Measurements from ENCODE around the gene THTPA. TPM values are rescaled to one million over a fixed set of nuclear protein-coding genes. Genes with fewer than 3 reads are reported as not detected.
A peak's percentile ranks its signal among the peaks of the same experiment; 100 is the strongest.

Gene THTPA
- total and polyA plus RNA-seq, 2 of the 13 experiments (the other 11 are each of a cell fraction or from before 2014, with no cell fraction given) = 7.4 to 8.7 TPM

DNA sequence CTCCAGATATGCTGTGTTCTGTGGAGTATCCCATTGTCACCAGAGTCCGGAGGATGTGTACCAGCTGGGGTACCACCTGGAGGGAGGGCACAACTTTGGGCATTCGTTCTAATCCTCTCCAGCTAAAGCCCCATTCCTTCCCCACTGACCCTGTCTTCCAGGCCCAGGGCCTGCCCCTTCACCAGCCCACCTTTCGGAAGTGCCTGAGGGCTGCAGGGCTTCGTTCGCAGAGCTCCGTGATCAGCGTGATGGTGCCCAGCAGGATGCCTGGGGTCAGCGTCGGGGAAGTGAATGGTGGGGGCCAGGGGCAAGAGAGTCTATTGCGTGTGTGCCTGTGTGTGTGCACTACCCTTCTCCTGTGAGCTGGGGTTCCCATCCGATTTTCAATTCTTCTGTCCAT, 9.6 kb downstream of the THTPA start:
- POLR2A ChIA-PET = interaction anchor here (1.3 kb wide), 1 partner anchor 12 kb away, joined by 3 read pairs; no protein-coding TSS in a partner anchor
- Histone ChIP-seq H3K27ac (ENCODE audit: extremely low read length, insufficient read depth, low read length) (no peak overlapping the region), H3K9ac (ENCODE audit: insufficient read depth, low read depth, low read length) (no peak overlapping the region), H3K36me3 (replicated peaks in 1 of 2; ENCODE audit: control insufficient read depth in 1 of 2, insufficient read depth in 2 of 2, low read length in 2 of 2) (peaks cover 37 to 56% of the 10 kb centered on the region in 2 experiments), H3K4me3 (replicated peaks in 1 of 3; ENCODE audit: insufficient read depth in 1 of 3, low read depth in 2 of 3, low read length in 3 of 3) (no peak overlapping the region), H4K20me1 (ENCODE audit: insufficient read depth, low read length) (peaks cover 13% of the 10 kb centered on the region; the same call in 1 of the 2 replicates), H3K4me1 (ENCODE audit: insufficient read depth, low read length) (peaks cover 32% of the 10 kb centered on the region), H2AFZ (ENCODE audit: low read length) (no peak overlapping the region), H3K79me2 (ENCODE audit: insufficient read depth, low read length) (peaks cover 7% of the 10 kb centered on the region), H3K27me3 (ENCODE audit: control insufficient read depth in 1 of 2, insufficient read depth in 2 of 2, low read length in 2 of 2) (no peaks in the 10 kb centered on the region; a peak in 1 of 5 replicates), H3K4me2 (ENCODE audit: low read depth, low read length) (no peak overlapping the region), H3K9me3 (ENCODE audit: low read length) (no peaks in the 10 kb centered on the region)
- intact Hi-C loops (cut with micrococcal nuclease; ENCODE audit: unreplicated experiment) (loop anchor here (5.0 kb wide), 1 partner anchor 347 kb away; no protein-coding TSS in a partner anchor), in situ Hi-C loops (cut with HindIII; ENCODE audit: extremely low pct_ligation_motif_present, low pct_unique_long_range_greater_than_20kb) (no loop called here)
- FAIRE-seq (no peak), ATAC-seq (no peak), DNase-seq (ENCODE audit: low spot score) (no peak)
- 93% methylated on average over 11 of the region's 11 CpGs for WGBS (ENCODE audit: low lambda C conversion rate)
- BruUV-seq (replicated peaks) = no TSS peak
- CTCF ChIA-PET (ENCODE audit: low intra/inter-chr PET ratio, low total read pairs) = interaction anchor here (0.7 to 10.9 kb wide), 2 partner anchors 84 to 742 kb away, joined by 3 to 275 read pairs; no protein-coding TSS in a partner anchor
- TF ChIP-seq, protein P1, sequence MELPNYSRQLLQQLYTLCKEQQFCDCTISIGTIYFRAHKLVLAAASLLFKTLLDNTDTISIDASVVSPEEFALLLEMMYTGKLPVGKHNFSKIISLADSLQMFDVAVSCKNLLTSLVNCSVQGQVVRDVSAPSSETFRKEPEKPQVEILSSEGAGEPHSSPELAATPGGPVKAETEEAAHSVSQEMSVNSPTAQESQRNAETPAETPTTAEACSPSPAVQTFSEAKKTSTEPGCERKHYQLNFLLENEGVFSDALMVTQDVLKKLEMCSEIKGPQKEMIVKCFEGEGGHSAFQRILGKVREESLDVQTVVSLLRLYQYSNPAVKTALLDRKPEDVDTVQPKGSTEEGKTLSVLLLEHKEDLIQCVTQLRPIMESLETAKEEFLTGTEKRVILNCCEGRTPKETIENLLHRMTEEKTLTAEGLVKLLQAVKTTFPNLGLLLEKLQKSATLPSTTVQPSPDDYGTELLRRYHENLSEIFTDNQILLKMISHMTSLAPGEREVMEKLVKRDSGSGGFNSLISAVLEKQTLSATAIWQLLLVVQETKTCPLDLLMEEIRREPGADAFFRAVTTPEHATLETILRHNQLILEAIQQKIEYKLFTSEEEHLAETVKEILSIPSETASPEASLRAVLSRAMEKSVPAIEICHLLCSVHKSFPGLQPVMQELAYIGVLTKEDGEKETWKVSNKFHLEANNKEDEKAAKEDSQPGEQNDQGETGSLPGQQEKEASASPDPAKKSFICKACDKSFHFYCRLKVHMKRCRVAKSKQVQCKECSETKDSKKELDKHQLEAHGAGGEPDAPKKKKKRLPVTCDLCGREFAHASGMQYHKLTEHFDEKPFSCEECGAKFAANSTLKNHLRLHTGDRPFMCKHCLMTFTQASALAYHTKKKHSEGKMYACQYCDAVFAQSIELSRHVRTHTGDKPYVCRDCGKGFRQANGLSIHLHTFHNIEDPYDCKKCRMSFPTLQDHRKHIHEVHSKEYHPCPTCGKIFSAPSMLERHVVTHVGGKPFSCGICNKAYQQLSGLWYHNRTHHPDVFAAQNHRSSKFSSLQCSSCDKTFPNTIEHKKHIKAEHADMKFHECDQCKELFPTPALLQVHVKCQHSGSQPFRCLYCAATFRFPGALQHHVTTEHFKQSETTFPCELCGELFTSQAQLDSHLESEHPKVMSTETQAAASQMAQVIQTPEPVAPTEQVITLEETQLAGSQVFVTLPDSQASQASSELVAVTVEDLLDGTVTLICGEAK (IDR thresholded peaks at IDR 0.05) = no peak
- TF ChIP-seq, protein P1 (CRISPR knock-in tag; IDR thresholded peaks at IDR 0.05) = 0 out of 2 replicates have a peak, but pooled peaks have one; percentile 14
- no peak for TF ChIP-seq RFX3 (CRISPR knock-in tag; IDR thresholded peaks at IDR 0.05)
- TF ChIP-seq, protein P2, sequence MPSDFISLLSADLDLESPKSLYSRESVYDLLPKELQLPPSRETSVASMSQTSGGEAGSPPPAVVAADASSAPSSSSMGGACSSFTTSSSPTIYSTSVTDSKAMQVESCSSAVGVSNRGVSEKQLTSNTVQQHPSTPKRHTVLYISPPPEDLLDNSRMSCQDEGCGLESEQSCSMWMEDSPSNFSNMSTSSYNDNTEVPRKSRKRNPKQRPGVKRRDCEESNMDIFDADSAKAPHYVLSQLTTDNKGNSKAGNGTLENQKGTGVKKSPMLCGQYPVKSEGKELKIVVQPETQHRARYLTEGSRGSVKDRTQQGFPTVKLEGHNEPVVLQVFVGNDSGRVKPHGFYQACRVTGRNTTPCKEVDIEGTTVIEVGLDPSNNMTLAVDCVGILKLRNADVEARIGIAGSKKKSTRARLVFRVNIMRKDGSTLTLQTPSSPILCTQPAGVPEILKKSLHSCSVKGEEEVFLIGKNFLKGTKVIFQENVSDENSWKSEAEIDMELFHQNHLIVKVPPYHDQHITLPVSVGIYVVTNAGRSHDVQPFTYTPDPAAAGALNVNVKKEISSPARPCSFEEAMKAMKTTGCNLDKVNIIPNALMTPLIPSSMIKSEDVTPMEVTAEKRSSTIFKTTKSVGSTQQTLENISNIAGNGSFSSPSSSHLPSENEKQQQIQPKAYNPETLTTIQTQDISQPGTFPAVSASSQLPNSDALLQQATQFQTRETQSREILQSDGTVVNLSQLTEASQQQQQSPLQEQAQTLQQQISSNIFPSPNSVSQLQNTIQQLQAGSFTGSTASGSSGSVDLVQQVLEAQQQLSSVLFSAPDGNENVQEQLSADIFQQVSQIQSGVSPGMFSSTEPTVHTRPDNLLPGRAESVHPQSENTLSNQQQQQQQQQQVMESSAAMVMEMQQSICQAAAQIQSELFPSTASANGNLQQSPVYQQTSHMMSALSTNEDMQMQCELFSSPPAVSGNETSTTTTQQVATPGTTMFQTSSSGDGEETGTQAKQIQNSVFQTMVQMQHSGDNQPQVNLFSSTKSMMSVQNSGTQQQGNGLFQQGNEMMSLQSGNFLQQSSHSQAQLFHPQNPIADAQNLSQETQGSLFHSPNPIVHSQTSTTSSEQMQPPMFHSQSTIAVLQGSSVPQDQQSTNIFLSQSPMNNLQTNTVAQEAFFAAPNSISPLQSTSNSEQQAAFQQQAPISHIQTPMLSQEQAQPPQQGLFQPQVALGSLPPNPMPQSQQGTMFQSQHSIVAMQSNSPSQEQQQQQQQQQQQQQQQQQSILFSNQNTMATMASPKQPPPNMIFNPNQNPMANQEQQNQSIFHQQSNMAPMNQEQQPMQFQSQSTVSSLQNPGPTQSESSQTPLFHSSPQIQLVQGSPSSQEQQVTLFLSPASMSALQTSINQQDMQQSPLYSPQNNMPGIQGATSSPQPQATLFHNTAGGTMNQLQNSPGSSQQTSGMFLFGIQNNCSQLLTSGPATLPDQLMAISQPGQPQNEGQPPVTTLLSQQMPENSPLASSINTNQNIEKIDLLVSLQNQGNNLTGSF (CRISPR knock-in tag; IDR thresholded peaks at IDR 0.05) = 0 out of 2 replicates have a peak, but pooled peaks have one; percentile 53
- TF ChIP-seq FOXO1 (CRISPR knock-in tag; IDR thresholded peaks at IDR 0.05) = 0 out of 2 replicates have a peak, but pooled peaks have one; percentile 2
- TF ChIP-seq, protein P3, sequence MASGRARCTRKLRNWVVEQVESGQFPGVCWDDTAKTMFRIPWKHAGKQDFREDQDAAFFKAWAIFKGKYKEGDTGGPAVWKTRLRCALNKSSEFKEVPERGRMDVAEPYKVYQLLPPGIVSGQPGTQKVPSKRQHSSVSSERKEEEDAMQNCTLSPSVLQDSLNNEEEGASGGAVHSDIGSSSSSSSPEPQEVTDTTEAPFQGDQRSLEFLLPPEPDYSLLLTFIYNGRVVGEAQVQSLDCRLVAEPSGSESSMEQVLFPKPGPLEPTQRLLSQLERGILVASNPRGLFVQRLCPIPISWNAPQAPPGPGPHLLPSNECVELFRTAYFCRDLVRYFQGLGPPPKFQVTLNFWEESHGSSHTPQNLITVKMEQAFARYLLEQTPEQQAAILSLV (CRISPR knock-in tag; IDR thresholded peaks at IDR 0.05; ENCODE audit: borderline replicate concordance) = 0 out of 2 replicates have a peak, but pooled peaks have one; percentile 58
- TF ChIP-seq ZFY (CRISPR knock-in tag; IDR thresholded peaks at IDR 0.05) = 0 out of 2 replicates have a peak, but pooled peaks have one; percentile 23
- TF ChIP-seq AGO2 (optimal IDR thresholded peaks at IDR 0.05; ENCODE audit: low read depth, low read length) = peak; percentile 57

All from HepG2 (cell line).